DMS 273 (cell line): ENCODE measurements around the gene DIP2A.

Experiments
- DNase-seq: peaks from one replicate; lab custom pipeline; 2025; ENCODE audit not compliant: unreplicated experiment; lab: John Stamatoyannopoulos, UW

The DIP2A gene

DNA sequence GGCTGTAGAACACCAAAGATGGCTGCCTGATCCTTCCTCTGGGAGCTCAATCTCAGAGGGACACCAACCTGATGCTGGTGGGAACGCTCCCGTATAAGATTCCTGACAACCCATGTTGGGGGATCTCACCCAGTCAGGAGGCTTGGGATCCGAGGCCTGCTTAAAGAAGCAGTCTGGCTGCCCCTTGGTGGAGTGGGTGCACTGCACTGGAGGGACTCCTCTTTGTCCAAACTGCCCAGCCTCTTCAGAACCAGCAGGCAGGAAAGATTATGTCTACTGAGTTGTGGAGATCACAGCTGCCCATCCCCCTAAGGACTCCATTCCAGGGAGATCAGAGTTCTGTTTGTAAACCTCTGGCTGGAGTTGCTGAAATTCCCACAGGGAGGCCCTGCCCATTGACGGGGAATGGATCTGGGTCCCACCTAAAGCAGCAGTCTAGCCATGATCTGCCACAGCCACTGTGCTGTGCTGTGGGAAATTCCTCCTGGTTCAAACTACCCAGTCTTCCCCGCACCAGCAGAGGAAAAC is 123.2 kb downstream of the DIP2A start:
- no peak for DNase-seq

DNA sequence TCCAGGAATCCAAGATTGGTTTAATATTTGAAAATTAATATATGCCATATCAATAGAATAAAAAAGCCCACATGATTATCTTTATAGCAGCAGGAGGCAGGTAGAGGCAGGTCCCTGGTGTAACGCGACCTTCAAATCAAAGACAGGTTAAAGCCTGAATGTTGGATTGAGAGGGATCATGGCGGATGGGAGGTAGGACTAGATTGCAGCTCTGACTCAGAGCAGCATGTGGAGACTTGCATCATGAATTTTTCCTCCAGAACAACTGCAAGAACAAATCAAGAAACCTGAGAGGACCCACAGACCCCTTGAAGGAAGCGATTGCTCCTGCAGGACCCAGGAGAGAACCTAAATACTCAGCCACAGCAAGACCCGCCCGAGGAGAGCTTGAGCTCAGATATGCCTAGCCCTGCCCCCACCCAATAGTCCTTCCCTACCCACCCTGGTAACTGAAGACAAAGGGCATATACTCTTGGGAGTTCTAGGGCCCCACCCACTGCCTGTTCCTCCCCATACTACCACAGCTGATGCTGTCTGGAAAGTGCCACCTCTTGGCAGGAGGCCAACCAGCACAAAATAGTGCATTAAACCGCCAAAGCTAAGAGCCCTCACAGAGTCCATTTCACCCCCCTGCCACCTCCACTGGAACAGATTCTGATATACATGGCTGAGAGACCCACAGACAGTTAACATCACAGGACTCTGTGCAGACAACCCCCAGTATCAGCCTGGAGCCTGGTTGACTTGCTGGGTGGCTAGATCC is 126.7 kb downstream of the DIP2A start:
- no peak for DNase-seq

DNA sequence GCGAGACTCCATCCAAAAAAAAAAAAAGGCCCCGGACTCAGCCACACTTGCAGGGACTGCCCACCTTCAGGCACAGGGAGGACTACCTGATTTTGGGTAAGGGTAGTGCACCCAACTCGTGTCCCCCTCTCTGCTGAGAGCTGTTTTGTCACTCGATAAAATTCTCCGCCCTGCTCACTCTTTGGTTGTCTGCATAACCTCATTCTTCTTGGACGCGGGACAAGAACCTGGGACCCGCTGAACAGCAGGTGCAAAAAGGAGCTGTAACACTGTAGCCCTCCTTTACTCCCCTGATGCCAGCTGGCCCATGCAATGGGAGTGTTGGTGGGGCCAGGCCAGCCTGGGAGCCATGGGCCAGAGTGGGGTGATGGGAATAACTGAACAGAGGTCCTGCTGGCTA is 135.6 kb downstream of the DIP2A start:
- no peak for DNase-seq

DNA sequence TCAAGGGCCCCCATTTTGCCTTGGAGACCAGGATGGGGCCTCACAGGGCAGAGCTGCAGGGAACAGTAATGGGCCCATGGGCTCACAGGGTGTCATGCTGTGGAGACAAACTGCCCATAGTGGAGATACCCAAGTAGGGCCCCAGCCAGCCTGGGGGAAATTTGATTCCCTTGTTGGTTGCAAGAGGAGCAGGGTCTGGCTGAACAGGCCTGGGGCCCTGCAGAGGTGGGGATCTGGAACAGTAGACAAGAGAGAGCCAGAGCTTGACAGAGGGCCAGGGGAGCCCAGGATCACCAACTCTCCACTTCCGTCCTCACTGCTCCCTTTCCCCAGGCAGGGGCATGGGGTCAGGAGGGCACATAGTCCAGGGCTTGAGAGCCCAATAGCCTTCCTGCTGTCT is 137.5 kb downstream of the DIP2A start:
- no peak for DNase-seq

GRCh38 chr21:46597031-46597430 is 138.3 kb downstream of the DIP2A start:
- DNase-seq, result no peak

GRCh38 chr21:46597896-46598343 is 139.2 kb downstream of the DIP2A start:
- no peak for DNase-seq

GRCh38 chr21:46598581-46599572 is 140.2 kb downstream of the DIP2A start:
- DNase-seq, result peak; percentile 46

DNA sequence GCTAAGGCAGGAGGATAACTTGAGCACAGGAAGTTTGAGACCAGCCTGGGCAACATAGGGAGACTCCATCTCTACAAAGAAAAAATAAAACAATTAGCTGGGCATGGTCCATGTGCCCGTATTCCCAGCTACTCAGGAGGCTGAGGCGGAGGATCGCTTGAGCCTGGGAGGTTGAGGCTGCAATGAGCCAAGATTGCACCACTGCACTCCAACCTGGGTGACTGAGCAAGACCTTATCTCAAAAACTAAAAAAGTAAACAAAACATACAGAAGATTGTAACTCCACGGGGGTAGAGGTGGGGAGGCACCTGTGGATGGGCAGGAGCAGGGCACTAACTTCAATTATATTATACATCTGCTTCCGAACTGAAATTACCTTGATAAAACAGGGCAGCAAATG is 141.6 kb downstream of the DIP2A start:
- DNase-seq, result no peak

- DNase-seq, result no peak
Measured at GRCh38 chr21:46600978-46601377, 142.3 kb downstream of the DIP2A start.

- DNase-seq, result no peak
Measured at GRCh38 chr21:46603228-46603627, 144.5 kb downstream of the DIP2A start.

GRCh38 chr21:46604329-46604974 is 145.8 kb downstream of the DIP2A start:
- no peak for DNase-seq

DNA sequence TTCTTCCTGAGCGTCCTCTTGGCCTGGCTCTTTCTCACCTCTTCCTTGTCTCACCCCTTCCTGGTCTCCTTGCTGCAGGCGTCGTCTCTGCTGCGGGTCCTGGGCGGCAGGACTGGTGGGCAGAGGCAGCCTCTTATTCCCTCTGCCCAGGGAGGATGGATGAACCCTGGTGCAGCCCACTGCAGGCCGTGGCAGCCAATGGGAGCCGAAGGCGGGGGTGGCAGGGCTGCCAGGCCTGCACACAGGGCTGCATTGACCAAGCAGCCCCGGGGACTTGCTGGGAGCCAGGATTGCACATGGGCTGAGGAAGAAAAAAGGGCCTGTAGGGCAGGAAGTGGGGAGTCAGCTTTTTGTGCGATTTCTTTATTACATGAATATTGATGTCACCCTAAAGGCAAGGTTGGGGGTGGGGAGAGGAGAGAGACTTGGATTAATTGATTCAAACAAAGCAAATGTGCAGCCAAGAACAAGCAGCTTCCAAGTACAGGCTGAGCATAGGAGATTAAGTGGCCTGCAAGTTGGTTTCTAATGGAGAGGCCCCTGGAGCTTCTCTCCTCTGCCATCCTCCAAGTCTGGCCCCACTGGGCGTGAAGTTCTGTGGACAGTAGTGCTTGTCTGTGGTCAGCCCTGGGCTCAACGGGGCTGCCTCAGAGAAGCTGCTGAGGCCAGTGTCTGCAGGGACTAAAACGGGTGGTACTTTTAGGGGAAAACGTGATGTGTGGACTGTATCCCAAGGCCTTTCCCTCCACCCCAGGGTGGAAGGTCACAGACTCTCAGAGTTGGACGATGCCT is 146.5 kb downstream of the DIP2A start, which contains the start of gene S100B:
Gene S100B, minus strand, starts transcription at position 108 of the 792 bp plus-strand sequence. CDS start 2,667 bp downstream, outside the sequence.
- peak; percentile 12 for DNase-seq

GRCh38 chr21:46605767-46606426 is 147.2 kb downstream of the DIP2A start:
- no peak for DNase-seq

DNA sequence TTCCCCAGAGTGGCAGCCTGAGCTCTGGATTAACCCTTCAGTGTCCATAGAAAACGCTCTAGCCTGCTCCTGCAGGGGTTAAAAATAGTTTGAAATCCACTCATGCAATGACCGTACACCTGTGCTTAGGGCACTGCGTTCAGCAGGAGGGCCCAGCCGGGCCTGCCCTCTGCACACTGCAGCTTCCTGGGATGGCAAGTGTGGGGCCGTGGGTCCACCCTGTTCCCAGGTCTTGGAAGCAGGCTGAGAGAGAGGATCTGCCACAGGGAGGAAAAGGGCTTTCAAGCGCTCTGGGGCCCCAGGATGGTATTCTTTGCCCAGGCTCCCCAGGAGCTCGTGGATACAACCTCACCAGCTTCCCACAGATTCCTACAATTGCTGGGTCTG is 147.7 kb downstream of the DIP2A start:
- no peak for DNase-seq

GRCh38 chr21:46607636-46608035 is 148.9 kb downstream of the DIP2A start:
- no peak for DNase-seq

DNA sequence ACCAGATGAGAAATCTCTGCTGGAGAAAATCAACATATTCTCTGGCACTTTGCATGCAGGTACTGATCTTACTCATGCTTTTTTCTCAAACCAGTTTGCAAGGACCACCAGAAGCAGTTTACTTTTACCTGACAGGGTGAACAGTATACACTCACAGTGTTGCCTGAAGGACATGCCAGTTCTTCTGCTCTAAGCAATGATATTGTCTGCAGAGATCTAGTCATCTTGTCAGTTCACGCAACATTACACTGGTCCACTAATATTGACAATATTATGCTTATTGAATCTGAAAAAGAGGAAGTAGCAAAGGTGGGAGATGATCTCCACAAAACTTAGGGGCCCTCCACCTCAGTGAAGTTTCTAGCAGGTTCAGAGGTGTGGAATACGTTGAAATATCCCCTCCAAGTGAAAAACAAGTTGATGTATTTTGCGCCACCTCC is 150.0 kb downstream of the DIP2A start:
- no peak for DNase-seq

DNA sequence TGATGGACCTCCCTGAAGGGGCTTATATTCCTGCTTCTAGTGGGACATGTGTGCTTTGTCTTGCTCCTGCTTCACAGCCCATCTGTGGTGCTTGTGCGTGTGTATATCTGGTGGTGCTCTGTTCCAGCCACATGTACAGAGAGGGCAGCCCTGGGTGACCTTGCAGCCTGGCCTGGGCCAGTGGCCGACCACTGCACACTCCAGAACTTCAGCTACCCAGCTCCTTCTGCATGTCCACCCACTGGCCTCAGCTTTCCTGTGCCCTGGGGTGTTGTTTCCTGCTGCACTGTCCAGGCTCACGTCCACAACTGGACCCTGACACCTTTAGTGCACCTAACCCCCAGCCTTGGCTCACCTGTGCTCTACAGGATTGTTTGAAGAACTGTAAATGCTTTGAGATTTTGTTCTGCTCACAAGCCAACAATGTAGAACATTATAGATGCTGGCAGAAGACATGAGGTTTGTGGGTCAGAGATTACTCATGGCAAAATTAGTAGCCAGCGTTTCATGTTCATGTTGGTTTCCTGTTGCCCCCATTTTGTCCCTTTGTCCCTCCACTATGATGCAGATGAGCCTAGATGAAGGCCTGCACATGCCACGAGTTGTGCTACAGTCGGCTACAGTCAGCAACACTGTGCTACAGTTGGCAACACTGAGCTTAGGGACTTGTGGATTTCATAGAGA is 151.5 kb downstream of the DIP2A start:
- DNase-seq, result no peak

DNA sequence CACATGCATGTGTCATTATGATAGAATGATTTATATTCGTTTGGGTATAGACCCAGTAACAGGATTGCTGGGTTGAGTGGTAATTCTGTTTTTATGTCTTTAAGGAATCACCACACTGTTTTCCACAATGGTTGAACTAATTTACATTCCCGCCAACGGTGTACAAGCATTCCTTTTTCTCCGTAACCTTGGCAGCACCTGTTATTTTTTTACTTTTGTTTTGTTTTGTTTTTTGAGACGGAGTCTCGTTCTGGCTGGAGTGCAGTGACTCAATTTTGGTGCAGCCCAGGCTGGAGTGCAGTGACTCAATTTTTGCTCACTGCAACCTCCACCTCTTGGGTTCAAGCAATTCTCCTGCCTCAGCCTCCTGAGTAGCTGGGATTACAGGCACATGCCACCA is 154.7 kb downstream of the DIP2A start:
- DNase-seq, result no peak

- DNase-seq, result no peak
Measured at GRCh38 chr21:46616050-46616449, 157.4 kb downstream of the DIP2A start.
